HG03095 (cell line): ENCODE results near the gene SLK.

ENCODE experiments used
- ATAC-seq: cut with Tn5 transposase; IDR thresholded peaks from one replicate; pipeline ENCODE4 v1.9.1; 2021; ENCODE audit warnings: moderate library complexity; ENCODE audit not compliant: unreplicated experiment

Gene SLK

DNA sequence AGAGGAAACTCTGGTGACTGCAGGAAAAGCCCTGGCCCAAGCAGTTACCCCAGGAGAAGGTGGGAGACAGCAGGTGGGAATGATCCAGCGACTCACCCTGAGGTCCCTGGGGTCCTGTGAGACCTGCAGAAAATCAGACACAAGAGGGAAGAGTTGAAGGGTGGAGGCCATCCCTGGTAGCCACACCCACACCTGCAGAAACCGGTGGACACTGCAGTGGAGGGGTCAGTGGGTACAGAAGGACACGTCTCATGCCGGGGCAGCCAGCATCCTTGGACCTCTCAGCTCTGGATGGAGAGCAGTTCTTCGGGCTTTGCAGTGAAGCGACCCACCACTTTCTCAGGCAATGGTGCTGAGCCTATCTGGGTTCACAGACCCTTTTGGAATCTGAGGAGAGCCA is 79.7 kb downstream of the SLK start:
- ATAC-seq: no peak

DNA sequence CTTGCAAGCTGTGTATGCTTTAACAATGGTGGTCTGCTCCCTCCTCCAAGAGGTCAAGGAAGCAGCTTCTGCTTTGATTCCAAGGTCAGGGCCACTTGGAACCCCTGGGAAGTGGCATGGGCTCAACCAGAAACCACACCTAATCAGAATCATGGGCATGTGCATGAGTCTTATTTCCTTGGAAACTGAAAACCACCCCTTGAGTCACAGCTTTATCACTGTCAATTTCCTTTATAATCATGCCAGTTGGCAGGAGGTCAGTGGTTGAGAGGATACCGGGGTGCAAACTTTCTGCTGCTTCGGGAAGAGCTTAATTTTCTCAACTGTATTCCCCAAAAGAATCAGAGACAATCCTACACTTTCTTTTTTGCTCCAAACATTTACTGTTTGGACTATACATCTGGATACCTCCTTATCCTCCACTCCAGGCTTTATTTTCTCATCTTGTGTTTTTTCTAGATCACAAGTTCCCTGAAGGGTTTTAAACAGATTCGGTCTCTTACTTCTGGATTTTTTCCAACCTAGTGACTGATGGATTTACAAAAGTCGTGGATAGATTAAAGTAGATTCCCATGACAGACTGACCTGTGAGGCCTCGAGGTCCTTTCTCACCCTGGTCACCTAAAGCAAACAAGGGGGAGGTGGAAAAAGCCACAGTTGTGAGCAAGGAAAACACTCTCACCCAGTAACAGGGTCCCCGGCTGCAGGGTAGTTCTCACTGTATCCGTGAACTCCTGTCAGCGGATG is 82.7 kb downstream of the SLK start:
- ATAC-seq: no peak

DNA sequence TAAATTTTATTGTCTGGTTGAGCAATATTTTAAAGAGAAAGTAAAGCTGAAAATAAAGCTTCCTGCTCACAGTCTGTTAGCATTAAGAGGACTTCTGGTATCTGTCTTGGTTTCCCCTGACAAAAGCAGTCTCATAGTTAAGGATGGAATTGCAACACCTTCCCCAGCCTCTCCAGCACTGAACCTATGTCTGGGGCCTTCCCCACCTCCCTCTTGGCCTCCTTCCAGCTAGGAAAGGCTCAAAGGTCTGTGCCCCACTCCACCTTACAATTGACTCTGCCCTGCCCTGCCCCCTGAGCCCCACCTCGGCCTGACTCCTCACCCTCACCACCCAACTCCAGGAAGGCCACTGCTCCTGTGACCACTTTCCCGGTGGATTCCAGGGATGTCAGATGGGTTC is 85.5 kb downstream of the SLK start:
- ATAC-seq: no peak

DNA sequence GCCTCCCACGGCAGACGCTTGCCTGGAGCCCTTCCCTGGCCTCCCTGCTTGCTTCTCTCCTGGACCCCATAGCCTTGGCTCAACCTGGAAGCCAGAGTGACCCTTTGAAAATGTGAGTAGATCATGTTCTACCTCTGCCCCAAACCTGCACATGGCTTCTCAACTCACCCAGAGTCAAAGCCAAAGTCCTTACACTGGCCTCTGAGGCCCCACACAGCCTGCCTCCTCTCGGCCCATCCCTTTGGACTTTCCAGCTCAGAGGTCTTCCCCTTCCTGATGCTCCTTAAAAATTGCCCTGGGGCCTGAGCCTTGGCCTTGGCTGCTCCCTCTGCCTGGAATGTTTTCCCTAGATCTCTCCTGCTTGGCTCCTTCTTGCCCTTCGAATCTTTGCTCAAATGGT is 86.3 kb downstream of the SLK start:
- ATAC-seq: no peak

DNA sequence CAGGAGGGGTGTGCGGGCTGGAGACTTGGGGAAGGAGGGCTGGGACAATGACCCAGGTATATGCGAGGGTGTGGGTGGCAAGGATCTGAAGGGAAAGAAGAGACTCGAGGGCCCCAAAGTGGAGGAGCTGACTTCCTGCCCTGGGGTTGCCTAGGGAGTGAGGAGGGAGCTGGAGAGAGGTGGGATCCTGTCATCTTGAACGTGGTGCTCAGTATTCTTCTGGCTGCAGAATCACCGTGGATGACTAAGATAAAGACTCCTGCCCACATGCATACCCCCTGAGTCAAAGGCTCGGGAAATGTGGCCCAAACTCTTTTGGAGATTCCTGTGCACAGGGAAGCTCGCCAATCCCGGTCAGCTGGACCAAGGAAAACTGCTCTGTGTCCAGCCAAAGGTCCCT is 87.5 kb downstream of the SLK start:
- ATAC-seq: no peak

DNA sequence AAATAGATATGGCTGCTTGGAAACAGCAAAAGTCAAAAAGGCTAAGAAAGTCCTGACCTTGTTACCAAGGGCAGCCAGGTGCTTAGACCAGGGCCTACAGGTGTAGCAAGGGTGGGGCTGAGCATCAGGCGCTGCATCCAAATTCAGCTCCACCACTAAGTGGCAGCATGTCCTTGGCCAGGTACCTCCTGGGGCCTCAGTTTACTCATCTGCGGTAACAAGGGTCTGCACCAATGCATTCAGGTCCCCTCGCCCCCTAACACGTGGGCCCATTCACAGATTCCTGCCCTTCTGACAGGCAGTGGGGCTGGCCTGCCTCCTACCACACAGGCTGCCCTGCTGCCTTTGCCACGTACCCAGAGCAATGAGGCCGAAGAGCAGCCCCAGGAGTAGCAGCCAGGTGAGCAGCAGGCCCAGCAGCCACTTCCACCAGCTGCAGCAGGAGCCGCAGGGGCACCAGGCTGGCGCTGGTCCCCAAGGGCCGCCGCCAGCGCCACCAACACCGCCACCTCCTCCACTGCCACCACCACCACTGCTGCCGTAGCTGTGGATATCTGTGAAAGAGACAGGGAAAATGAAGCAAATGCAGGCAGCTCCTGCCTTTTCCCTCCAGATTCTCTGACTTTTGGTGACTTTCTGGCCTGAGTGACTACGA is 89.8 kb downstream of the SLK start:
- no peak for ATAC-seq

DNA sequence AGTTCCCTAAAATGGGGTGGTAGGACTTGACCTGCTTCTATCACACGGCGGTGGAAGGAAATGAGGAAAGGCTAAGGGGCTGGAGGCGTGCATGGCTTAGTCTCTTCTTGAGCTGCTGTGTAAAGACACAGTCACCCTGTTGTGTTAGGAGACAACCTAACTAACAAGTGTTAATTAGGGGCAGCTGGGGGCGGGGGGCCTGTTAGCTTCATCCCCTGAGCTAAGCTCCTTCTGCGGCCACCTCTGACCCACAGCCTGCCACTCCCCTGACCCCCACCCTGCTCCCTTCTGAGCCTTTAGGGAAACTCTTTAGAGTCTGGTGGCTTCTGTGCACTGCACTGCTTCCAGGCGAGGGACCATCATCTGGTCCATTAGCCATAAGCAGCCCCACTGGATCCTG is 90.8 kb downstream of the SLK start:
- ATAC-seq: no peak

DNA sequence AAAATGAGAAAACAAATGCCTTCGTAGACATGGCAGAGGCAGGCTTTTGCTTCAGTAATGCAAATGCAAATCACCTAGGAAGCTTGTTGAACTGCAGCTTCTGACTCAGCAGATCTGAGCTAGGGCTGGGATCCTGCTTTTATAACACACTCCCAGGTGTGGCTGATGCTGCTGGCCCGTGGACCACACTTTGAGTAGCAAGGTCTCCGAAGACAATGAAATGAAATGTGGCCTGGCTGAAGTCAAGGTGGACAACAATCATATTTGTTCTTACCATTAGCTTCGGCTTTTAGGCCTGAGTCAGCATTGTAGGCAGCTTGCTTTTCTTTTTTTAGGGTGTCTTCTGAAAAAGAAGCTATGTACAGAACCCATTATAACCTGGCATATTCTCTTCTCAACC is 92.4 kb downstream of the SLK start:
- no peak for ATAC-seq

DNA sequence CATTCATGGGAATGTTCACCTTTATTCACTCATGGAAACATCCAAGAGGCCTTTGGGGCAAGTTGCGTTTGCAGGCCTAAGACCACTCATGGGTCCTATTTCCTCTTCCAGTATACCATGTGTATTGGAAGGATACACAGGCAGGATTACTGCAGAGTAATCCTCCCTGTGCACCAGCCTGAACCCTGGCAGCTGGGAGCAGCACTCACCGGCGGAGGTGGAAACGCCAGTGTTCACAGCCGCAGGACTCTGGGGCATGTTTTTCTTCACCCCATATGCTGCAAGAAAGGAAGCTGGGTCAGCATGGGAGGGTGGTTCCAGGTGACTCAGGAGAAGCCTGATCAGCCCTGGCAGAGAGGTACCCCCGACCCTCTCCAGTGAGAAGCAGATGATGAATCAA is 94.3 kb downstream of the SLK start:
- ATAC-seq: no peak

DNA sequence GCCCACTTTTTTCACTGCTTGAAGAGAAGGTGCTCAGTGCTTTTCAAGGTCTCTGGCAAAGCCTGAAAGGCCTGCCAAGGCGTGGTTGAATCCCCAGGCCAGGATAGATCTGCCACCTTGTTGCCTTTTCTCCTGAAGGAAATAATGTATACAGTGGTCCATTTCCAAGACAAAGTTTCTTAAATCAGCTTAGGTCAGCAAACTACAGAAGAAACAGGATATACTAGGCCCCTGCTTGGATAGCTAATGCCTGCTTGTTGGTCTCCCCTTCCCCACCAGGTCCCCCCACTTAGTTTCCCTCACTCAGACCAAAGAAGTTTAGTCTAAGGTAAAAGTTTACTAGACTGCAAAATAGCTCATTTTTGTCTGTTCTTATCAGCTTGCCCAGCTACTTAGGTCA is 98.8 kb downstream of the SLK start:
- ATAC-seq: no peak

DNA sequence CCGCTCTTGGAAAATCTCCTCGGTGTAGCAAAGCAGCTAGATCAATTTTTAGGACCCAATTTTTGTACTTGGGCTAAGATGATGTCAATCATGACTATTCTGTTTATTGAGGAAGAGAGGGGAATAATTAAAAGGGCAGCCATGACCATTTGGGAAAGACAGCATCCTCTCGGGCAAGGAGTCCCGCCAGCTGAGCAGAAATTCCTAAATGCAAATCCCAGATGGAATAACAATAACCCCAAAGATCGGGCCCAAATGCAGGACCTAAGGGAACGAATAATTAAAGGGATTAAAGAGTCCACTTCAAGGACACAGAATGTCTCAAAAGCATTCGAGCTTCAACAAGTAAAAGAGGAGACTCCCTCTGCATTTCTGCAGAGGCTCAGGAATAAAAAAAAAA is 100.0 kb downstream of the SLK start:
- no peak for ATAC-seq

DNA sequence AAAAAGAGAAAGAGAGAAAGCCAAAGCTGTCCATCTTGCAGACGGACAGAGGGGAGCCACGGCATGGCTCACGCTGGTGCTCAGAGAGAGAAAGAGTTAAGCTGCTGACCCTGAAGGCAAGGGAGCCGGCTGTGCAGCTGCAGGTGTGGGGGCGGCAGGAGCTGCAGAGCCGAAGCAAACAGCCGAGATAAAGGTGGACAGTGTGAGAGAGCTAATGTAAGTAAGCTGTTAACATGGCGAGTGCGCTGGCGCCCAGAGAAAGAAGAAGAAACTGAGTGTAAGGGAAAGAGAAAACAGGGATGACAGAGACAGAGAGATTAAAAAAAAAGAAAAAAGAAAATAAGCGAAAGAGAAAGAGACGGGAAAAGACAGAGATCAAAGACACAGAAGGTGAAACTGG is 100.6 kb downstream of the SLK start:
- ATAC-seq: no peak

DNA sequence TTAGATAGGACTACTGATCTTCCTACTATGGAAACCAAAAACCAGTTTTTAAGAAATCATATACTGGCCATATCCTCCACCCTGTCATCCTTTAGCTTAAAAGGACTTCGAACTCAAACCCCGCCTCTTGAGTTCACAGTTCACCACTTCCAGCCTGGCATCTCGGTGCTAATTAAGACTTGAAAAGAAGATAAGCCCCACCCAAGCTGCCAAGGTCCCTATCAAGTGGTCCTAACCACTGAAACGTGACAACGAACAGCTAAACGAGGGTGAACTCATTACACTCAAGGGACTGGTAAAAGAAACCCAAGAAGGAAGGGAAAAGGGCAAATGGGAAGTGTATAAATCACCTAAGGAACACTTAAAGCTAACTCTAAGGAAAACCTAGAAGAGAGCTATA is 102.7 kb downstream of the SLK start:
- no peak for ATAC-seq

DNA sequence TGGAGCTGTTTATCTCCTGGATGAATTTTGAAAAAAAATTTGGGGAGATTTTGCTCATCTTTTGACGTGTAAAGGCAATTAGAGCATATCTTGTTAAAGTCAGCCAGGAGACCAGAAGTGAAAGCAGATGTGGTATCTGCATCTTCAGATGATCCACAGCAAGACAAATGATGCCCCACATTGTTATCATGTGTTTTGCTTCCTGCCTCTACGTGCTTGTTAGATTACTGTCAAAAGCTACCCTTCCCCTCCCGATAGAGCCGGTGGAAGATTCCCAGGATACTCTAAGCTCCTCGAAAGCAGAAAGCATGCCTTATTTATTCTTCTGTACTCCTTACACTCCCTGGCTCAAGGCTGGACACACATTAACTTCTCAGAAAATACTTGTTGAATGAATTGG is 105.8 kb downstream of the SLK start:
- ATAC-seq: no peak

DNA sequence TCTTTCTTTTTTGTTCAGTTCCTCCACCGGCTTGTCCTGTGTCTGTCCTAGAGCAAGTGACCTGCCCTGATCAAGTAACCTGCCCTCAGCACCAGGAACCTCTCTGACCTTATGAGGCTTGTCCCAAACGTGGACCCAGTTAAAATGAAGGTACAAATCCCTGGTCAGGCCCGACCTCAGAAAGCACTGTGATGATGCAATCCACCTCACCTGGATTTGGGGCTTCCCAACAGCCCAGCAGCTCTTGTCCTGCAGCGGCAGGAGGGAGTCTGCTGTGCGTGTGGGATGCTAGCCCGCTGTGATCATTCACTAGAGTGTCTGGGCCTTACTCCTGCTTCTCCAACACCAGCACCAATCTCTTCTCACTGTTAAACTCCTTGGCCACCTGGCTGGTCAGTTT is 107.6 kb downstream of the SLK start:
- no peak for ATAC-seq

DNA sequence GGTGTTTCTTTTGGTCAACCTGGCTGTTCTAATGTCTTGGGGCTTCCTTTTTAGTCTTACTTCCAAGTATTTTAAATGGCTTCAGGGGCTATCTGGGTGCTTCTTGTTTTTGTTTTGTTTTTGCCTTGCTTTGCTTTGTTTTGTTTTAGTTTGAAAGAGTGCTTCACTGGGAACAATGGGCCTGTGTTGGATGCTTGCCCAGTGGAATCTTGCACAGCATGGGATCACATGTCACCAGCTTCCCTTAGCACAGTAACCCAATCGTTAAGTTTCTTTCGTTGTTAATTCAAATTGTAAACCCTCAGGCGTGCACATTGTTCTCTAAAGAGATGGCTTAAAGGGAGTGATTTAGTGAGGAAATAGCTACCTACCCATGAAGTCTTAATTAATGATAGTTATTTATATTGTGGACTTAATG is 109.8 kb downstream of the SLK start:
- ATAC-seq: no peak

DNA sequence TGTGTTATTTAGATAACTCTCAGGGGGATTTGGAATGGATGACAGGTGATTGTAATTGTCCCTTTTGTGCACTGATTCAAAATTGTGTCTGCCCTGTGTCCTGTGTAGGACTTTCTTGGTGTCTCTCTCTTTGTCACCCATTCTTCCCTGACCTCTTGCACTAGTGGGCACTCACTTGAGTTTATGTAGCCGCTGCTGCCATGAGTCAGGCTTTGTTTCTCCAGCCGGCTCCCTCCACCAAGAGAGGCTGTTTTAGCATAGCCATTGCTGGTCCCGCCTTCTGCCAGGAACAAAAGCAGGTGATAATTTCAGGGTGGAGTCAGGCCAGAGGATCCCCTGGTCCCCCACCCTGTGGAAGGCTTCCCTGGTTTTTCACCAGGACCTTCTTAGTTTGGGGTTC is 110.3 kb downstream of the SLK start:
- no peak for ATAC-seq

DNA sequence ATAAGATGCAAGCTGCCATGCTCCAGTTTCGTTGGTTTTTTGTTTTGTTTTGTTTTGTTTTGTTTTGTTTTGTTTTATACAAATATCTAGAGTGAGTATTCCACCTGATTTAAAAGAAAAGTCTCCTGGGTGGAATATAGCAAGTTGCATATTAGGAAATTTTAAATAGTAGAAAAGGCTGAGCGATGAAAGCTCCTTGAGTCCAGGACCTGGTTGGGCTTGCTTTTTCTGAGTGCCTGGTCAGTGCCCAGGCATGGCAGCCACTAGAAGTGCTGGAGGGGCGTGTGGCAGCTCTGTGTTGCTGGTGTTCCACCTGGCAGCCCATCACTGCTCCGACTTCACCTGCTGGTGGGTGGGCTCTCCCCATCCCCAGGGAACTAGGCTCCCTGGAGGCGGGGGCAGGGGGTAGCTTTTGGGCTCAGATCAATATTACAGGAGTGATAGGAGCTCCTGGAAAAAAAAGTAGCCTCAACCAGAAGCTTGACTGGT is 110.8 kb downstream of the SLK start:
- no peak for ATAC-seq
